Nephron progenitor cell (in vitro differentiated cells): ENCODE results near the gene CYB5R3.

Experiments used
- DNase-seq: peaks from one replicate; pipeline ENCODE4 v3.0.0; 2021
- H3K27ac Mint-ChIP-seq: 2 replicates; pipeline ENCODE4 v1.8.0; 2021; ENCODE audit warnings: mild to moderate bottlenecking, moderate library complexity, mixed read lengths
- H3K27me3 Mint-ChIP-seq: 2 replicates; pipeline ENCODE4 v1.8.0; 2021; ENCODE audit warnings: mild to moderate bottlenecking, low read depth, mixed read lengths; ENCODE audit not compliant: poor library complexity
- H3K36me3 Mint-ChIP-seq: 2 replicates; pipeline ENCODE4 v1.8.0; 2021; ENCODE audit warnings: low read depth, mixed read lengths
- H3K4me1 Mint-ChIP-seq: 2 replicates; pipeline ENCODE4 v1.8.0; 2021; ENCODE audit warnings: mixed read lengths
- H3K4me3 Mint-ChIP-seq: 2 replicates; pipeline ENCODE4 v1.8.0; 2021; ENCODE audit warnings: mild to moderate bottlenecking, moderate library complexity, mixed read lengths
- H3K9me3 Mint-ChIP-seq: 2 replicates; pipeline ENCODE4 v1.8.0; 2021; ENCODE audit warnings: mild to moderate bottlenecking, moderate library complexity, mixed read lengths
- TF ChIP-seq, protein P1 (sequence below): fragments of 200-600 bp; sonication (generic); IDR thresholded peaks from 2 replicates; pipeline ENCODE4 v1.5.0; 2021; ENCODE audit warnings: antibody characterized with exemption

The CYB5R3 gene

DNA sequence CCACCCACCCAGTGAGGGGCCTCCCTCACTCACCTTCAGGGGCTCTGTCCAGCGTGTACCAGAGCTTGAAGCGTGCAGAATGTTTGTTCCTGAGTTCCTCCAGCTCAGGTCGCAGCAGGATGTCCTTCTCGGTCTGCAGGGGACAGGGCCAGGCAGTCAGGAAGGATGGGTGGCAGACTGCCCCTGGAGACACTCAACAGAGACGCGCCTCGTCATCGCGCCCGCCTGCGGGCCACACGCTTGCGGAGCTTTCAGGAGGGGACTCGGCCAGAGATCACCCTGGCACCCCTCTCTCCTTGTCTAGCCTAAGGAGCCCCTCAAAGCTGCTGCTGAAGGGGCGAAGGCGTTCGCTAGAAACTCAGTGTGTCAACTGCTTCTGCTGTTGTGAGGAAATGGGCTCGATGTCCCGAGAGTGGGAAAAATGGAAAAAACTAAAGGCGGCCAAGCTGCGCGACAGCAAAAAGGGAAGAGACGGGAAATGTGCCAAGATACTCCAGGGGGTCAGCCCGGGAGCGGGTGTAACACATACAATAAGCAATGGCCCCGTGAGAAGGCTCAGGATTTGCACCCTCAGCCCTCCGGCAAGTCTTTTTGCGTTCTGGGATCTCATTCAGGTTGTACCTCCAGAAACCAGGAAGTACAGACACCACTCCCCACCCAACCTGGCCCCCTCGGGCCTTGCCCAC, 25.3 kb downstream of the CYB5R3 start:
- H3K27ac Mint-ChIP-seq, result peak overlapping the region; percentile 29
- peaks cover 29% of the 10 kb centered on the region for H3K4me1 Mint-ChIP-seq
- no peak overlapping the region for H3K4me3 Mint-ChIP-seq
- H3K36me3 Mint-ChIP-seq, result peaks cover 27% of the 10 kb centered on the region
- H3K9me3 Mint-ChIP-seq, result no peaks in the 10 kb centered on the region
- DNase-seq, result no peak
- TF ChIP-seq, protein P1, sequence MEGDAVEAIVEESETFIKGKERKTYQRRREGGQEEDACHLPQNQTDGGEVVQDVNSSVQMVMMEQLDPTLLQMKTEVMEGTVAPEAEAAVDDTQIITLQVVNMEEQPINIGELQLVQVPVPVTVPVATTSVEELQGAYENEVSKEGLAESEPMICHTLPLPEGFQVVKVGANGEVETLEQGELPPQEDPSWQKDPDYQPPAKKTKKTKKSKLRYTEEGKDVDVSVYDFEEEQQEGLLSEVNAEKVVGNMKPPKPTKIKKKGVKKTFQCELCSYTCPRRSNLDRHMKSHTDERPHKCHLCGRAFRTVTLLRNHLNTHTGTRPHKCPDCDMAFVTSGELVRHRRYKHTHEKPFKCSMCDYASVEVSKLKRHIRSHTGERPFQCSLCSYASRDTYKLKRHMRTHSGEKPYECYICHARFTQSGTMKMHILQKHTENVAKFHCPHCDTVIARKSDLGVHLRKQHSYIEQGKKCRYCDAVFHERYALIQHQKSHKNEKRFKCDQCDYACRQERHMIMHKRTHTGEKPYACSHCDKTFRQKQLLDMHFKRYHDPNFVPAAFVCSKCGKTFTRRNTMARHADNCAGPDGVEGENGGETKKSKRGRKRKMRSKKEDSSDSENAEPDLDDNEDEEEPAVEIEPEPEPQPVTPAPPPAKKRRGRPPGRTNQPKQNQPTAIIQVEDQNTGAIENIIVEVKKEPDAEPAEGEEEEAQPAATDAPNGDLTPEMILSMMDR, result no peak
- H3K27me3 Mint-ChIP-seq, result no peaks in the 10 kb centered on the region

DNA sequence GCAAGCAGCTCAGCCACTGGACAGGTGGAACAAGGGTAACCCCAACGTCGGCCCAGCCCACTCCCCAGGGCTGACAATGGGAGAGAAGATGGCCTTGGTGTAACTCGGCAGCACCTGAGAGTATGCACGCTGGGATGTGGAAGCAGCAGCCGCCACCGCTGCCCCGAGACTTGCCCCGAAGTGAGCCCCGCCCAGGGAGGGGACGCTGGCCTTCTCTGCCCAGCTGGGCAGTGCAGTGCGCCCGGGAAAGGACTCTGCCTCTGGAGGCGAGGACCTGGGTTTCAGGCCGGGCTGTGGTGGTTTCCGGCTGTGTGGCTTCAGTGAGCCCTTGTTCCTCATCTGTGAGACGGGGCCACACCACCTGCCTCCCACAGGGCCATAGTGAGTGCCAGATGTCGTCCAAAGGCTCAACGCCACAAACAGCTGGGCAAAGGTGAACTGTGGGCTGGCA, 25.9 kb downstream of the CYB5R3 start:
- Mint-ChIP-seq H3K9me3 (no peaks in the 10 kb centered on the region), H3K27ac (no peak overlapping the region), H3K4me3 (no peak overlapping the region), H3K27me3 (no peaks in the 10 kb centered on the region), H3K36me3 (peaks cover 29% of the 10 kb centered on the region), H3K4me1 (peaks cover 33% of the 10 kb centered on the region)
- TF ChIP-seq, protein P1, result no peak
- DNase-seq, result no peak

DNA sequence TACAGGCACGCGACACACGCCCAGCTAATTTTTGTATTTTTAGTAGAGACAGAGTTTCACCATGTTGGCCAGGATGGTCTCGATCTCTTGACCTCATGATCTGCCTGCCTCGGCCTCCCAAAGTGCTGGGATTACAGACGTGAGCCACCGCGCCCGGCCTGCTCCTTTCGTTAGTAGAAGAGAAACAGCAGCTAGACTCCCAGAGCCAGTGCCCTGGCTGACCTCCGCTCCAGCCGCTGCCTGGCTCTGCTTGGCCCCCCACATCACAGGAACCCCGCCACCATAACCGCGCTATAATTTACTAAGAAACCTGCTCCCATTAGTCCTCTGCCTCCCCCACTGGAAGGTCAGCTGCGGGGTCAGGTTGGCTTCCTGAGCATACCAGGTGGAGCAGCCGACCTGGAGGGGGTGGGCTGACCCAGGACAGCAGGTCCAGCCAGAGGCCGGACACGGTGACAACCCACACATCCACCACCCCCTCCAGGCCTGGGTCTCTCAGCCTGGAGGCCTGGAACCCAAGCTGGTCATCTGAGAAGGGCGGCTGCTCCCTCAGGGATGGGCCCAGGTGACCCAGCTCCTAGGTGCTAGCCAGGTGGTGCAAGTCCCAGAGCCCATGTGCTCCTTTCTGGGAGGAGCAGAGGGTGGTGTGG, 27.0 kb downstream of the CYB5R3 start:
- peak overlapping the region; percentile 5 for H3K4me3 Mint-ChIP-seq
- H3K27me3 Mint-ChIP-seq, result no peaks in the 10 kb centered on the region
- peak; percentile 44 for DNase-seq
- H3K9me3 Mint-ChIP-seq, result no peaks in the 10 kb centered on the region
- TF ChIP-seq, protein P1, result no peak
- H3K36me3 Mint-ChIP-seq, result peaks cover 26% of the 10 kb centered on the region
- H3K27ac Mint-ChIP-seq, result peak overlapping the region; percentile 88
- peaks cover 43% of the 10 kb centered on the region for H3K4me1 Mint-ChIP-seq

DNA sequence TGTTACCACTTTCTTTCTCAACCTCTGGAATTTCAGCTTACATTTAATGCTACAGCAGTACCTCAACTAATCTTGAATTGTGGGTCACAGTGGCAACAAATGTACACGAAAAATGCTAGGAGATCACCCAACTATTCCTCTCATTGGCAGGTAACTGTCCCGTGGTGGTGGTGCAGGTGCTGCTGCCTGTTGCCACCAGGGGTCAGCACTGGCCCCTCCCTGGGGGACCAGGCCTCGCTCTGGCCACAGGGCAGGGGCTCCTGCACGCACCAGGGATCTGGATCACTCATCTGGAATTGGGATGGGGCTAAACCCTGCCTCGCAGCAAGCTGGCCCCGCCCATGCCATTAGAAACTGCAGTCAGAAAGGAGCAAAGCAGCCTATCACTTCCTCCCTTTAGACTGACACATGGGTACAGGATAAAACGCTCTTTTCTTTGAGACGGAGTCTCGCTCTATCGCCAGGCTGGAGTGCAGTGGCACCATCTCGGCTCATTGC, 27.6 kb downstream of the CYB5R3 start:
- Mint-ChIP-seq H3K27ac (peak overlapping the region; percentile 77), H3K36me3 (peaks cover 24% of the 10 kb centered on the region), H3K4me1 (peaks cover 47% of the 10 kb centered on the region), H3K4me3 (peak overlapping the region; percentile 5), H3K9me3 (no peaks in the 10 kb centered on the region), H3K27me3 (peaks cover 3% of the 10 kb centered on the region)
- peak; percentile 90 for DNase-seq
- TF ChIP-seq, protein P1, result peak; percentile 95

DNA sequence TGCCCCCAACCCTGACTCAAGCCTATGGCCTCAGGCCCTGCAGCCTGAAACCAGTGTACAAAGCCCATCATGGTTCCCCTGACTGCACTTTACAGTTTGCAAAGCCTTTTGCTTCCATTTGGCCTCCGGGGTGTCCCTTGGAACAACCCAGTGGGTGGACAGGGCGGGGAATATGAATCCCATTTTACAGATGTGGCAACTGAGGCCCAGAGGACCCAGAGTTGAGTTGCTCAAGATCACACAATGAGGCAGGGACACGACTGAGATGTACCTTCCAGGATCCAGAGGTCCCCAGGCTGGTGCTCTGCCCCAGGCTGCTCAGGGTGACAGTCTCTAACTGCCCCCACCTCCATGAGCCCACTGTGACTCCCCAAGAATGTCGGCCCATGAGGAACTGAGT, 29.1 kb downstream of the CYB5R3 start:
- no peak for DNase-seq
- Mint-ChIP-seq H3K4me1 (peaks cover 60% of the 10 kb centered on the region), H3K27ac (no peak overlapping the region), H3K9me3 (no peaks in the 10 kb centered on the region), H3K27me3 (peaks cover 4% of the 10 kb centered on the region), H3K4me3 (no peak overlapping the region), H3K36me3 (peaks cover 15% of the 10 kb centered on the region)
- TF ChIP-seq, protein P1, result no peak
